WTC11 (cell line): ENCODE data around the gene SMIM44. TPM values are rescaled to one million over a fixed set of nuclear protein-coding genes. Genes with fewer than 3 reads are reported as not detected.

Experiments
- ATAC-seq: fragments of 200-7000 bp; cut with Tn5 transposase; 2 replicates; pipeline ENCODE4 v1.10.0; 2021; ENCODE audit warnings: mild to moderate bottlenecking, moderate library complexity
- CTCF ChIA-PET: fragments of 300-600 bp; sonication (Branson Sonifier 250); formaldehyde crosslinking; loops from one replicate; lab custom pipeline; 2021; ENCODE audit warnings: antibody characterized with exemption; lab: Charles Lee
- POLR2A ChIA-PET: fragments of 350-600 bp; sonication (Branson Sonifier 250); formaldehyde crosslinking; loops from one replicate; lab custom pipeline; 2021; ENCODE audit warnings: antibody characterized with exemption; lab: Charles Lee
- DNase-seq: peaks from one replicate; pipeline ENCODE4 v3.0.0; 2021; ENCODE audit warnings: low spot score
- H3K27ac Mint-ChIP-seq: 2 replicates; pipeline ENCODE4 v1.8.0; 2021; ENCODE audit warnings: mixed read lengths
- H3K27me3 Mint-ChIP-seq: 2 replicates; pipeline ENCODE4 v1.8.0; 2021; ENCODE audit warnings: low read depth, mild to moderate bottlenecking, moderate library complexity, mixed read lengths
- H3K36me3 Mint-ChIP-seq: 2 replicates; pipeline ENCODE4 v1.8.0; 2021; ENCODE audit warnings: mixed read lengths
- H3K4me1 Mint-ChIP-seq: 2 replicates; pipeline ENCODE4 v1.8.0; 2022; ENCODE audit warnings: mixed read lengths
- H3K4me3 Mint-ChIP-seq: 2 replicates; pipeline ENCODE4 v1.8.0; 2021; ENCODE audit warnings: mild to moderate bottlenecking, moderate library complexity, mixed read lengths
- H3K9me3 Mint-ChIP-seq: 2 replicates; pipeline ENCODE4 v1.8.0; 2021; ENCODE audit warnings: mixed read lengths
- CBFB ChIP-seq: sonication (generic); formaldehyde crosslinking; IDR thresholded peaks from 2 replicates; pipeline ENCODE4 v1.8.1; 2022; ENCODE audit warnings: mild to moderate bottlenecking, low read depth, missing genetic modification reagents
- CREM ChIP-seq: sonication (generic); formaldehyde crosslinking; IDR thresholded peaks from 2 replicates; pipeline ENCODE4 v1.8.1; 2022; ENCODE audit warnings: mild to moderate bottlenecking, missing genetic modification reagents, moderate library complexity
- GTF2I ChIP-seq: fragments of 250-450 bp; sonication (Bioruptor Pico); conservative IDR thresholded peaks from 2 replicates; pipeline ENCODE4 v1.4.0; 2021; ENCODE audit warnings: mild to moderate bottlenecking
- NR1H2 ChIP-seq: sonication (generic); formaldehyde crosslinking; IDR thresholded peaks from 2 replicates; pipeline ENCODE4 v1.9.0; 2021; ENCODE audit warnings: mild to moderate bottlenecking, moderate library complexity, missing genetic modification reagents
- PRRX2 ChIP-seq: fragments of 250-450 bp; sonication (Bioruptor Pico); IDR thresholded peaks from 2 replicates; pipeline ENCODE4 v1.8.0; 2021; ENCODE audit warnings: mild to moderate bottlenecking
- SMAD3 ChIP-seq: sonication (generic); formaldehyde crosslinking; IDR thresholded peaks from 2 replicates; pipeline ENCODE4 v1.8.0; 2022; ENCODE audit warnings: missing genetic modification reagents, mild to moderate bottlenecking, borderline replicate concordance
- STAT6 ChIP-seq: sonication (generic); formaldehyde crosslinking; conservative IDR thresholded peaks from 2 replicates; pipeline ENCODE4 v1.8.1; 2023; ENCODE audit warnings: mild to moderate bottlenecking, low read depth, missing genetic modification reagents, moderate library complexity
- TP53 ChIP-seq: sonication (generic); formaldehyde crosslinking; IDR thresholded peaks from 2 replicates; pipeline ENCODE4 v1.8.1; 2023; ENCODE audit warnings: mild to moderate bottlenecking, missing genetic modification reagents
- ZNF416 ChIP-seq: fragments of 250-450 bp; sonication (Bioruptor Pico); IDR thresholded peaks from 2 replicates; pipeline ENCODE4 v1.9.0; 2021; ENCODE audit warnings: mild to moderate bottlenecking, inconsistent platforms
- ZNF671 ChIP-seq: fragments of 250-450 bp; sonication (Bioruptor Pico); IDR thresholded peaks from 2 replicates; pipeline ENCODE4 v1.8.0; 2021; ENCODE audit warnings: mild to moderate bottlenecking
- total RNA-seq: library from RNA; stranded (reverse); gene quantifications from 3 replicates; pipeline ENCODE4 v1.2.3, GENCODE V29; 2021
- TF ChIP-seq, protein P1 (sequence below): sonication (generic); formaldehyde crosslinking; IDR thresholded peaks from 2 replicates; pipeline ENCODE4 v1.8.0; 2022; ENCODE audit warnings: missing genetic modification reagents
- TF ChIP-seq, protein P2 (sequence below): fragments of 250-450 bp; sonication (Bioruptor Pico); conservative IDR thresholded peaks from 2 replicates; pipeline ENCODE4 v1.9.0; 2021; ENCODE audit warnings: mild to moderate bottlenecking
- TF ChIP-seq, protein P3 (sequence below): sonication (generic); formaldehyde crosslinking; IDR thresholded peaks from 2 replicates; pipeline ENCODE4 v1.8.1; 2023; ENCODE audit warnings: mild to moderate bottlenecking, missing genetic modification reagents
- TF ChIP-seq, protein P4 (sequence below): sonication (generic); formaldehyde crosslinking; IDR thresholded peaks from 2 replicates; pipeline ENCODE4 v1.8.1; 2022; ENCODE audit warnings: missing genetic modification reagents, borderline replicate concordance

SMIM44 gene
- total RNA-seq, 1 experiment from 2014 or later = not detected

DNA sequence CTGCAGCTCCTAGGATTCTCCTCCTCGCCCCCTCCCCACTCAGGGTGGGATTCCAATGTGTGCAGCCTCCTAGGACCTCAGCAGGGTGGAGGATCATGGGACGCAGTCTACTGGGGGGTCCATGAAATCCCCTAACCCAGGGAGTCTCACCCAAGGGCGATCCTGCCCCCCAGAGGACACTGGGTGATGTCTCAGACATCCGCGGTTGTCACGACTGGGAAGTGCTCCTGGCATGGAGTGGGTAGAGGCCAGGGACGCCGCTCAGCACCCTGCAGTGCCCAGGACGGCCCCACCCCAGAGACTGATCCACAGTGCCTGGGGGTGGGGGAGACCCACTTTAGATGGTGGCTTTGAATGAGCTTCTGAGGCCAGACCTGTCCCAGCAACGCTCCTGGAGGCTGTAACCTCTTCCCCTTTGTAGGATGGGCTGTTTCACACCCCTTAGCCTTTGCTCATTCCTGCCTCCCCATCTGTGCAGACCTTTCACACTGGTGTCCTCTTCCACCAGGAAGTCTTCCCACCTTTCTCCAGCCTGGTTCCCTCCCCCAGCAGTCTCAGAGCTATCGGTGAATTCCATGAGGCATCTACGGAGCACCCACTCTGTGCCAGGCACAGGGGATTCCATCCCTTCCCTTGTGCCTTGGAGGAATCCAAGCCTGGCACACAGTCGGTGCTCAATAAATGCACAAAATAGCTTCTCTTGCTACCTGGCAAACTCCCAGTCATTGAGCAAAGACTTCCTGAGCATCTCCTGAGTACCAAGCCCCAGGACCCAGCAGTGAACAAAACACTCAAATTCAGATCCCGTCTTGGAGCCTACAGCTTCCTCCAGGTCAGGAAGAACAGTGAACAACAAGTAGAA lies 13.4 kb downstream of the SMIM44 start (continued):
- TF ChIP-seq STAT6 (no peak), CREM (CRISPR knock-in tag) (no peak)
- TF ChIP-seq, protein P1, sequence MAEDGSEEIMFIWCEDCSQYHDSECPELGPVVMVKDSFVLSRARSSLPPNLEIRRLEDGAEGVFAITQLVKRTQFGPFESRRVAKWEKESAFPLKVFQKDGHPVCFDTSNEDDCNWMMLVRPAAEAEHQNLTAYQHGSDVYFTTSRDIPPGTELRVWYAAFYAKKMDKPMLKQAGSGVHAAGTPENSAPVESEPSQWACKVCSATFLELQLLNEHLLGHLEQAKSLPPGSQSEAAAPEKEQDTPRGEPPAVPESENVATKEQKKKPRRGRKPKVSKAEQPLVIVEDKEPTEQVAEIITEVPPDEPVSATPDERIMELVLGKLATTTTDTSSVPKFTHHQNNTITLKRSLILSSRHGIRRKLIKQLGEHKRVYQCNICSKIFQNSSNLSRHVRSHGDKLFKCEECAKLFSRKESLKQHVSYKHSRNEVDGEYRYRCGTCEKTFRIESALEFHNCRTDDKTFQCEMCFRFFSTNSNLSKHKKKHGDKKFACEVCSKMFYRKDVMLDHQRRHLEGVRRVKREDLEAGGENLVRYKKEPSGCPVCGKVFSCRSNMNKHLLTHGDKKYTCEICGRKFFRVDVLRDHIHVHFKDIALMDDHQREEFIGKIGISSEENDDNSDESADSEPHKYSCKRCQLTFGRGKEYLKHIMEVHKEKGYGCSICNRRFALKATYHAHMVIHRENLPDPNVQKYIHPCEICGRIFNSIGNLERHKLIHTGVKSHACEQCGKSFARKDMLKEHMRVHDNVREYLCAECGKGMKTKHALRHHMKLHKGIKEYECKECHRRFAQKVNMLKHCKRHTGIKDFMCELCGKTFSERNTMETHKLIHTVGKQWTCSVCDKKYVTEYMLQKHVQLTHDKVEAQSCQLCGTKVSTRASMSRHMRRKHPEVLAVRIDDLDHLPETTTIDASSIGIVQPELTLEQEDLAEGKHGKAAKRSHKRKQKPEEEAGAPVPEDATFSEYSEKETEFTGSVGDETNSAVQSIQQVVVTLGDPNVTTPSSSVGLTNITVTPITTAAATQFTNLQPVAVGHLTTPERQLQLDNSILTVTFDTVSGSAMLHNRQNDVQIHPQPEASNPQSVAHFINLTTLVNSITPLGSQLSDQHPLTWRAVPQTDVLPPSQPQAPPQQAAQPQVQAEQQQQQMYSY (CRISPR knock-in tag) = no peak
- TF ChIP-seq, all 79 proteins: peak for 0

DNA sequence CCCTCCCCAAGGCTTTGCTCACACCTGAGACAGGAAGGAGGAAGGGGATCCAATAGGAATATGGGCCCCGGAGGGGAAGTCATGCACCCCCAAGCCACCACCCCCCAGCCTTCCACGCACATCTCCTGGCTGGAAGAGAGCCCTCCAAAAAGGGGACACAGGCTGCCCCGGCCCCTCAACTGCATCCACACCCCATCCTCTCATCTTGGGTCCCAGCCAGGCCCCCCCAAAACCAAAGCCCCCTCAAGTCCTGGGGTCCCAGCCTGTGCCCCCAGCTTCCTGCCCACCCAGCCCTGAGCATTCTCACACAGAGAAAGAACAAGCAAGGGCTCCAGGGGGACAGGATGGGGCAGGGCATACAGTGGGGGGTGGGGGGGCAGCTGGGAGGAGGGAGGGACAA lies 15.0 kb downstream of the SMIM44 start:
- ATAC-seq = no peak
- ChIA-PET CTCF (no interaction called here), POLR2A (interaction anchor here (0.7 kb wide), 1 partner anchor 11 kb away, joined by 4 read pairs; no protein-coding TSS in a partner anchor)
- Mint-ChIP-seq H3K27ac (no peak overlapping the region), H3K4me1 (peaks cover 3% of the 10 kb centered on the region; the same call in 1 of the 2 replicates), H3K36me3 (peaks cover 5% of the 10 kb centered on the region), H3K9me3 (peaks cover 8% of the 10 kb centered on the region), H3K4me3 (no peak overlapping the region), H3K27me3 (peaks cover 64% of the 10 kb centered on the region)
- TF ChIP-seq, protein P2, sequence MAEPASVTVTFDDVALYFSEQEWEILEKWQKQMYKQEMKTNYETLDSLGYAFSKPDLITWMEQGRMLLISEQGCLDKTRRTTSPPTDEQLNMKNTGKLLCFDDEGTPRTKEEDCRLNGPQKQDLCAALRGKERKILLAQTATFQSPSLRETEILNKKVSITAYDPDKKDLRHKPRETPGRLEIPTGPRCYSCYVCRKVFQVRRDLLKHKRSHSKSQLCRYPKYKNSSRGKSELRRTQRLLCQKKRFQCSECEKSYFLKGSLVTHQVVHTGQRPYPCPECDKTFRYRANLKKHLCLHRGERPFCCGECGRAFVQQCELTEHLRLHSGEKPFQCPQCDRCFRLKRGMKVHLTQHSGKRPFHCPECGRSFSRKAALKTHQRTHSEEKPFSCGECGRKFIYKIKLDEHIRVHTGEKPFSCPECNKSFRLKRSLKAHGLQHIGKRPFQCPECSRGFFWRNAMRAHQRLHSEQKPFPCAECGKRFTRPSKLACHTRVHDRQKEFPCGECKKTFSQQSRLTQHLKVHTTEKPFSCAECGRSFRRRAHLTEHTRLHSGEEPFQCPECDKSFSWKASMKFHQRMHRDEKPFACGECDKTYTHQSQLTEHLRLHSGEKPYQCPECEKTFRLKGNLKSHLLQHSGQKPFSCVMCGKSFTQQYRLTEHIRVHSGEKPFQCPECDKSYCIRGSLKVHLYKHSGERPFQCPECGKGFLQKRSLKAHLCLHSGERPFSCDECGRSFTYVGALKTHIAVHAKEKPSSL = no peak
- TF ChIP-seq SMAD3 (CRISPR knock-in tag) (no peak), CBFB (CRISPR knock-in tag) (no peak), STAT6 (no peak), GTF2I (CRISPR knock-in tag) (no peak), PRRX2 (CRISPR knock-in tag) (no peak), NR1H2 (CRISPR knock-in tag) (no peak), ZNF671 (CRISPR knock-in tag) (no peak), TP53 (no peak), ZNF416 (CRISPR knock-in tag) (no peak)
- TF ChIP-seq, protein P3, sequence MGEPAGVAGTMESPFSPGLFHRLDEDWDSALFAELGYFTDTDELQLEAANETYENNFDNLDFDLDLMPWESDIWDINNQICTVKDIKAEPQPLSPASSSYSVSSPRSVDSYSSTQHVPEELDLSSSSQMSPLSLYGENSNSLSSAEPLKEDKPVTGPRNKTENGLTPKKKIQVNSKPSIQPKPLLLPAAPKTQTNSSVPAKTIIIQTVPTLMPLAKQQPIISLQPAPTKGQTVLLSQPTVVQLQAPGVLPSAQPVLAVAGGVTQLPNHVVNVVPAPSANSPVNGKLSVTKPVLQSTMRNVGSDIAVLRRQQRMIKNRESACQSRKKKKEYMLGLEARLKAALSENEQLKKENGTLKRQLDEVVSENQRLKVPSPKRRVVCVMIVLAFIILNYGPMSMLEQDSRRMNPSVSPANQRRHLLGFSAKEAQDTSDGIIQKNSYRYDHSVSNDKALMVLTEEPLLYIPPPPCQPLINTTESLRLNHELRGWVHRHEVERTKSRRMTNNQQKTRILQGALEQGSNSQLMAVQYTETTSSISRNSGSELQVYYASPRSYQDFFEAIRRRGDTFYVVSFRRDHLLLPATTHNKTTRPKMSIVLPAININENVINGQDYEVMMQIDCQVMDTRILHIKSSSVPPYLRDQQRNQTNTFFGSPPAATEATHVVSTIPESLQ = no peak
- TF ChIP-seq, protein P4, sequence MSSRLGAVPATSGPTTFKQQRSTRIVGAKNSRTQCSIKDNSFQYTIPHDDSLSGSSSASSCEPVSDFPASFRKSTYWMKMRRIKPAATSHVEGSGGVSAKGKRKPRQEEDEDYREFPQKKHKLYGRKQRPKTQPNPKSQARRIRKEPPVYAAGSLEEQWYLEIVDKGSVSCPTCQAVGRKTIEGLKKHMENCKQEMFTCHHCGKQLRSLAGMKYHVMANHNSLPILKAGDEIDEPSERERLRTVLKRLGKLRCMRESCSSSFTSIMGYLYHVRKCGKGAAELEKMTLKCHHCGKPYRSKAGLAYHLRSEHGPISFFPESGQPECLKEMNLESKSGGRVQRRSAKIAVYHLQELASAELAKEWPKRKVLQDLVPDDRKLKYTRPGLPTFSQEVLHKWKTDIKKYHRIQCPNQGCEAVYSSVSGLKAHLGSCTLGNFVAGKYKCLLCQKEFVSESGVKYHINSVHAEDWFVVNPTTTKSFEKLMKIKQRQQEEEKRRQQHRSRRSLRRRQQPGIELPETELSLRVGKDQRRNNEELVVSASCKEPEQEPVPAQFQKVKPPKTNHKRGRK = no peak
- DNase-seq = no peak
